ENCODE measurements around the gene TOR2A. TPM values are rescaled to one million over a fixed set of nuclear protein-coding genes. Genes with fewer than 3 reads are reported as not detected.

Gene TOR2A
- total and polyA plus RNA-seq, 2 donors (not counting 3 experiments of a cell fraction or from before 2014, with no cell fraction given), result 19.3 to 23.9 TPM

DNA sequence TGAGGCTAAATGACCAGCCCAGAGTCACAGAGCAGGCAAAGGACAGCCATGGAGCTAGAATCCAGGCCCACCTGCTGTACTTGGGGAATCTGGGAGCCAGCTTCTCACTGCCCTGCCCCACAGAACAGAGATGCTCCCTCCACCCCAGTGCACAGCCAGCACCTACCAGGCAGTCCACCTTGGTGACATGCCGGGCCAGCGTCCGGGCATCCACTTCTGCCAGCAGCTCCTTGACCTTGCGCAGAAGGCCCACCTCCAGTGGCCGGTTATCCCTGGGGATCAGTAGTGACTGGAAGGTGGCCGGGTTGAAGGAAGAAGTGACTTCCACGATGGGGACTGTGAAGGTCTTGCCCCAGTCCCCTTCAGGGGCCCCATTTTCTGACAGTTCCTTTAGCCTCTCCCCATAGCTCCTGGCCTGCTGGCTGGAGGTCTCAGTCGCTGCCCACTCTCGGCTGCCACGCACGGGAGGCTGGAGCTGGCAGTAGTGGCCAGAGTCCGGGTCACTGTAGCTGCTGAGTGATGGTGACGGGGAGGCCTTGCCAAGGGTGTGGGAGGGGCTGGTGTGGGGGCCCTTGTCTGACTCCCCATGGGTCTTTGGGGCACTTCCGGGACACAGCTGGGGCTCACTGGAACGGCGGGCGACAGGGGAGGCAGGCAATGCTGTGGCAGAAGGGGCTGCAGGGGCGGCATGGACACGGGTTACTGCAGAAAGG is 9.5 kb upstream of the TOR2A start:
- POLR2A ChIA-PET, result interaction anchor here (1.3 kb wide), 1 partner anchor 23 kb away, joined by 3 read pairs; no protein-coding TSS in a partner anchor
- dilution Hi-C loops (cut with MboI; ENCODE audit: extremely low pct_ligation_motif_present, low sequenced_read_pairs), result no loop called here

DNA sequence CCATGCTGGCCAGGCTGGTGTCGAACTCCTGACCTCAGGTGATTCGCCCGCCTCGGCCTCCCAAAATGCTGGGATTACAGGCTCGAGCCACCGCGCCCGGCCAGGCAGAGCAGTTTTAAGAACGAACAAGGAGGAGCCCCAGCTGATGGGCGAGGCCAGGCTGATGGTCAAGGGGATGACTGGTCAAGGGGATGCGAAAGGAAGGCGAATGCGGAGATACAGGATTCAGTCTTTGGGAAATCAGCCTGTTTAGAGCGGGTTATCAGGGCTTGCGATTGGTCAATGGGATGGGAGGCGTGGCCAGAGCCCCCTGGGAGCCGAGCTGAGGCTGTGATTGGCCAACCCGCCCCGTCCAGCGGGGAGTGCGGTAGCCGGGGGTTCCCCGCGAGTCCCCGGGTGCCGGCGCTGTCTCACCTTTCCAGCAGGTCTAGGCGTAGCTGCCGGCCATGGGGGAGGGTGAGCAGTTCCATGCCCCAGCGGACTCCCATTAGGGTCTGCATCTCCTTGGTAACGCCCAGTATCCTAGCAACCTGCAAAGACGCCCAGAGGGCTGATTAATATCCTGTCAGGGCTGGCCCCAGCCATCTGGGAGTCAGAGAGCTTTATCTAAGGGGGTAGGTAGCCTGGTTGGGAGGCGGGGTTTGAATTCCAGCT is 7.5 kb upstream of the TOR2A start:
- H3K9me3 ChIP-seq (replicated peaks; ENCODE audit: control insufficient read depth, insufficient read depth, low read length), result no peaks in the 10 kb centered on the region
- ChIA-PET POLR2A (interaction anchor here (1.3 kb wide), 1 partner anchor 28 kb away, joined by 4 read pairs; no protein-coding TSS in a partner anchor), CTCF (interaction anchor here (1.4 to 3.5 kb wide), 3 partner anchors 8 to 42 kb away, joined by 3 to 15 read pairs (median 4); partner anchors contain the start of gene TOR2A)
- H3K4me1 ChIP-seq (ENCODE audit: control insufficient read depth, extremely low read depth, insufficient read depth, low read length), result no peaks in the 10 kb centered on the region
- no peak overlapping the region for H3K4me3 ChIP-seq (replicated peaks in 1 of 3; ENCODE audit: insufficient read depth in 1 of 3, low read depth in 1 of 3, low read length in 3 of 3)
- FAIRE-seq, result peak; percentile 53
- no peak overlapping the region for H3K9ac ChIP-seq (replicated peaks; ENCODE audit: extremely low read depth, insufficient read depth, low read length)
- BruUV-seq (replicated peaks), result no TSS peak
- H2AFZ ChIP-seq (ENCODE audit: low read depth, low read length), result no peak overlapping the region
- no peak for DNase-seq (ENCODE audit: low read depth, low spot score)
- peaks cover 36 to 59% of the 10 kb centered on the region in 2 experiments for H3K36me3 ChIP-seq (ENCODE audit: control insufficient read depth in 2 of 2, extremely low read depth in 1 of 2, insufficient read depth in 2 of 2, low read length in 2 of 2)
- TF ChIP-seq FOS (IDR thresholded peaks at IDR 0.05; ENCODE audit: borderline replicate concordance, insufficient read depth, low read length) (no peak), EZH2 (IDR thresholded peaks at IDR 0.05; ENCODE audit: borderline replicate concordance, low read depth, low read length, severe bottlenecking) (no peak), JUN (IDR thresholded peaks at IDR 0.05; ENCODE audit: borderline replicate concordance, insufficient read depth, insufficient read length, low read depth) (no peak), GATA2 (IDR thresholded peaks at IDR 0.05; ENCODE audit: insufficient read depth, insufficient read length, low read depth, low read length) (no peak), POLR2A (IDR thresholded peaks at IDR 0.05; ENCODE audit: low read depth, low read length) (no peak), POLR2AphosphoS5 (IDR thresholded peaks at IDR 0.05; ENCODE audit: insufficient read depth, low read depth, low read length) (no peak), MYC (IDR thresholded peaks at IDR 0.05; ENCODE audit: low read depth, low read length) (no peak)
- TF ChIP-seq, protein P1, sequence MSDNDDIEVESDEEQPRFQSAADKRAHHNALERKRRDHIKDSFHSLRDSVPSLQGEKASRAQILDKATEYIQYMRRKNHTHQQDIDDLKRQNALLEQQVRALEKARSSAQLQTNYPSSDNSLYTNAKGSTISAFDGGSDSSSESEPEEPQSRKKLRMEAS (IDR thresholded peaks at IDR 0.05; ENCODE audit: insufficient read depth, insufficient read length), result no peak
- TF ChIP-seq, protein P2, sequence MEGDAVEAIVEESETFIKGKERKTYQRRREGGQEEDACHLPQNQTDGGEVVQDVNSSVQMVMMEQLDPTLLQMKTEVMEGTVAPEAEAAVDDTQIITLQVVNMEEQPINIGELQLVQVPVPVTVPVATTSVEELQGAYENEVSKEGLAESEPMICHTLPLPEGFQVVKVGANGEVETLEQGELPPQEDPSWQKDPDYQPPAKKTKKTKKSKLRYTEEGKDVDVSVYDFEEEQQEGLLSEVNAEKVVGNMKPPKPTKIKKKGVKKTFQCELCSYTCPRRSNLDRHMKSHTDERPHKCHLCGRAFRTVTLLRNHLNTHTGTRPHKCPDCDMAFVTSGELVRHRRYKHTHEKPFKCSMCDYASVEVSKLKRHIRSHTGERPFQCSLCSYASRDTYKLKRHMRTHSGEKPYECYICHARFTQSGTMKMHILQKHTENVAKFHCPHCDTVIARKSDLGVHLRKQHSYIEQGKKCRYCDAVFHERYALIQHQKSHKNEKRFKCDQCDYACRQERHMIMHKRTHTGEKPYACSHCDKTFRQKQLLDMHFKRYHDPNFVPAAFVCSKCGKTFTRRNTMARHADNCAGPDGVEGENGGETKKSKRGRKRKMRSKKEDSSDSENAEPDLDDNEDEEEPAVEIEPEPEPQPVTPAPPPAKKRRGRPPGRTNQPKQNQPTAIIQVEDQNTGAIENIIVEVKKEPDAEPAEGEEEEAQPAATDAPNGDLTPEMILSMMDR (IDR thresholded peaks at IDR 0.05; ENCODE audit: extremely low read depth in 1 of 2, insufficient read depth in 1 of 2, low read depth in 1 of 2, low read length in 2 of 2), result no peak
- H3K27me3 ChIP-seq (ENCODE audit: control insufficient read depth in 2 of 2, insufficient read depth in 2 of 2, low read length in 2 of 2), result no peaks in the 10 kb centered on the region
- no peak overlapping the region for H3K4me2 ChIP-seq (ENCODE audit: insufficient read depth, low read length)
- dilution Hi-C loops (cut with MboI; ENCODE audit: extremely low pct_ligation_motif_present, low sequenced_read_pairs), result no loop called here
- intact Hi-C loops (cut with micrococcal nuclease), result no loop called here
- H4K20me1 ChIP-seq (replicated peaks; ENCODE audit: control insufficient read depth, extremely low read depth, insufficient read depth, low read length), result no peaks in the 10 kb centered on the region
- H3K27ac ChIP-seq (ENCODE audit: insufficient read depth, low read depth, low read length), result no peak overlapping the region
- H3K9me1 ChIP-seq (replicated peaks; ENCODE audit: control insufficient read depth, extremely low read depth, insufficient read depth, low read length), result no peaks in the 10 kb centered on the region
- H3K79me2 ChIP-seq (ENCODE audit: control insufficient read depth, insufficient read depth, low read length), result no peaks in the 10 kb centered on the region

More for the DNA sequence above, 9.5 kb upstream of the TOR2A start:
- Histone ChIP-seq H3K27ac (ENCODE audit: insufficient read depth, low read depth, low read length) (no peak overlapping the region), H3K4me3 (replicated peaks in 1 of 3; ENCODE audit: insufficient read depth in 1 of 3, low read depth in 1 of 3, low read length in 3 of 3) (no peak overlapping the region), H3K9me3 (replicated peaks; ENCODE audit: control insufficient read depth, insufficient read depth, low read length) (no peaks in the 10 kb centered on the region), H3K9me1 (replicated peaks; ENCODE audit: control insufficient read depth, extremely low read depth, insufficient read depth, low read length) (no peaks in the 10 kb centered on the region), H3K4me1 (ENCODE audit: control insufficient read depth, extremely low read depth, insufficient read depth, low read length) (no peaks in the 10 kb centered on the region), H3K36me3 (ENCODE audit: control insufficient read depth in 2 of 2, extremely low read depth in 1 of 2, insufficient read depth in 2 of 2, low read length in 2 of 2) (peaks cover 44 to 67% of the 10 kb centered on the region in 2 experiments), H3K79me2 (ENCODE audit: control insufficient read depth, insufficient read depth, low read length) (no peaks in the 10 kb centered on the region), H2AFZ (ENCODE audit: low read depth, low read length) (no peak overlapping the region), H3K27me3 (ENCODE audit: control insufficient read depth in 2 of 2, insufficient read depth in 2 of 2, low read length in 2 of 2) (no peaks in the 10 kb centered on the region), H3K9ac (replicated peaks; ENCODE audit: extremely low read depth, insufficient read depth, low read length) (no peak overlapping the region), H3K4me2 (ENCODE audit: insufficient read depth, low read length) (no peak overlapping the region), H4K20me1 (replicated peaks; ENCODE audit: control insufficient read depth, extremely low read depth, insufficient read depth, low read length) (no peaks in the 10 kb centered on the region)
- CTCF ChIA-PET, result interaction anchor here (0.6 to 3.5 kb wide), 7 partner anchors 10 to 204 kb away, joined by 3 to 15 read pairs (median 4); partner anchors contain the start of gene TOR2A
- intact Hi-C loops (cut with micrococcal nuclease), result no loop called here
- BruUV-seq (replicated peaks), result no TSS peak
- TF ChIP-seq JUN (IDR thresholded peaks at IDR 0.05; ENCODE audit: borderline replicate concordance, insufficient read depth, insufficient read length, low read depth) (no peak), POLR2A (IDR thresholded peaks at IDR 0.05; ENCODE audit: low read depth, low read length) (no peak), EZH2 (IDR thresholded peaks at IDR 0.05; ENCODE audit: borderline replicate concordance, low read depth, low read length, severe bottlenecking) (no peak), MYC (IDR thresholded peaks at IDR 0.05; ENCODE audit: low read depth, low read length) (no peak), FOS (IDR thresholded peaks at IDR 0.05; ENCODE audit: borderline replicate concordance, insufficient read depth, low read length) (no peak), POLR2AphosphoS5 (IDR thresholded peaks at IDR 0.05; ENCODE audit: insufficient read depth, low read depth, low read length) (peak; percentile 50), GATA2 (IDR thresholded peaks at IDR 0.05; ENCODE audit: insufficient read depth, insufficient read length, low read depth, low read length) (no peak)
- DNase-seq (ENCODE audit: low read depth, low spot score) (no peak), FAIRE-seq (no peak)

Measured in endothelial cell of umbilical vein (primary cell).